Right atrium auricular region (tissue), 2 donors: ENCODE data around the gene PI4K2B. TPM values are rescaled to one million over a fixed set of nuclear protein-coding genes. Genes with fewer than 3 reads are reported as not detected.
"Not testable (repeated sequence)": the region's sequence is repeated elsewhere in the genome, so short reads cannot be mapped to it uniquely, and the experiment has no call there.

ENCODE experiments used
- DNase-seq: peaks from one replicate; pipeline ENCODE4 v3.0.0-alpha.2; 2019; ENCODE audit warnings: low spot score
- H3K27ac ChIP-seq, 2 donors: fragments of 200-600 bp; sonication (generic); 1 replicate in 1 of 2; 2 replicates in 1 of 2; pipeline ENCODE4 v1.5.1; 2016 to 2019
- H3K27me3 ChIP-seq, 2 donors: fragments of 200-600 bp; sonication (generic); one replicate each; pipeline versions ENCODE4 v1.5.1 to v1.6.0; 2017 to 2019
- H3K36me3 ChIP-seq: fragments of 200-600 bp; sonication (generic); one replicate; pipeline ENCODE4 v1.5.1; 2016
- H3K4me1 ChIP-seq, 2 donors: fragments of 200-600 bp; sonication (generic); one replicate each; pipeline versions ENCODE4 v1.5.1 to v1.6.0; 2017 to 2019
- H3K4me3 ChIP-seq, 2 donors: fragments of 200-600 bp; sonication (generic); 1 replicate in 1 of 2; 2 replicates in 1 of 2; pipeline ENCODE4 v1.5.1; 2017 to 2019; ENCODE audit warnings: mild to moderate bottlenecking in 1 of 2, moderate library complexity in 1 of 2
- H3K9me3 ChIP-seq, 2 donors: fragments of 200-600 bp; sonication (generic); one replicate each; pipeline ENCODE4 v1.5.1; 2019
- total RNA-seq, 2 donors: library from RNA; depleted of rRNA; stranded (reverse); fragments of >200 nt; gene quantifications; one replicate each; pipeline ENCODE4 v1.1.0, GENCODE V29; 2016
- TF ChIP-seq, protein P1 (sequence below), 2 donors: fragments of 200-600 bp; sonication (generic); IDR thresholded peaks; one replicate each; pipeline ENCODE4 v1.5.1; 2019; ENCODE audit warnings: antibody characterized with exemption in 2 of 2

PI4K2B gene
- total RNA-seq, 2 donors from 2014 or later = 2.7 to 5.0 TPM

DNA sequence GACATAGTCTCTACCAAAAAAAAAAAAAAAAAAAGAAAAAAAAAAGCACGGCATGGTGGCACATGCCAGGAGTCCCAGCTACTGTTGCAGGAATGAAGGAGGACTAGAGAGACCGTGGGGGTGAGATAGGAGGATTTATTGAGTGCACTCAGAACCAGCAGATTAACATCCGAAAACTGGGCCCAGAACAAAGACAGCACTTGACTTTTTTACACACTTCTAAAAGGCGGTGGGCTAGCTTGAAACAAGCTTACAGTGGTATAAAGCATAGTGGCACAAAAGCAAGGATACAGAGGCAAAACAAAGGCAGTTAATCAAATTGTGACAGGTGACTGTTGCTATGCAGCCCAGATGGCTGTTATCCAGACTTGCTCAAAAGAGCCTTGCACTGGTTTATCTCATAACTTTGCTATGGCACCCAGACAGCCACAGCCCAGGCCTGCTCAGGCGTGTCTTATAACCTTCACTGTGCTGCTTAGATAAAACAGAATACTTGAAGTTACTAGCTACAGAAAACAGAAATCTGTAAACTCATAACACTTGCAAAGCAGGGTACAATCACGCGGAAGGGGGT lies 9.9 kb upstream of the PI4K2B start:
- H3K9me3 ChIP-seq = peaks cover 0 to 38% of the 10 kb centered on the region in 2 donors
- no peaks in the 10 kb centered on the region for H3K27me3 ChIP-seq
- no peak overlapping the region for H3K27ac ChIP-seq
- H3K36me3 ChIP-seq = no peaks in the 10 kb centered on the region
- DNase-seq = no peak
- H3K4me3 ChIP-seq = no peak overlapping the region
- TF ChIP-seq, protein P1, sequence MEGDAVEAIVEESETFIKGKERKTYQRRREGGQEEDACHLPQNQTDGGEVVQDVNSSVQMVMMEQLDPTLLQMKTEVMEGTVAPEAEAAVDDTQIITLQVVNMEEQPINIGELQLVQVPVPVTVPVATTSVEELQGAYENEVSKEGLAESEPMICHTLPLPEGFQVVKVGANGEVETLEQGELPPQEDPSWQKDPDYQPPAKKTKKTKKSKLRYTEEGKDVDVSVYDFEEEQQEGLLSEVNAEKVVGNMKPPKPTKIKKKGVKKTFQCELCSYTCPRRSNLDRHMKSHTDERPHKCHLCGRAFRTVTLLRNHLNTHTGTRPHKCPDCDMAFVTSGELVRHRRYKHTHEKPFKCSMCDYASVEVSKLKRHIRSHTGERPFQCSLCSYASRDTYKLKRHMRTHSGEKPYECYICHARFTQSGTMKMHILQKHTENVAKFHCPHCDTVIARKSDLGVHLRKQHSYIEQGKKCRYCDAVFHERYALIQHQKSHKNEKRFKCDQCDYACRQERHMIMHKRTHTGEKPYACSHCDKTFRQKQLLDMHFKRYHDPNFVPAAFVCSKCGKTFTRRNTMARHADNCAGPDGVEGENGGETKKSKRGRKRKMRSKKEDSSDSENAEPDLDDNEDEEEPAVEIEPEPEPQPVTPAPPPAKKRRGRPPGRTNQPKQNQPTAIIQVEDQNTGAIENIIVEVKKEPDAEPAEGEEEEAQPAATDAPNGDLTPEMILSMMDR (IDR thresholded peaks at IDR 0.05) = no peak
- H3K4me1 ChIP-seq = no peaks in the 10 kb centered on the region

DNA sequence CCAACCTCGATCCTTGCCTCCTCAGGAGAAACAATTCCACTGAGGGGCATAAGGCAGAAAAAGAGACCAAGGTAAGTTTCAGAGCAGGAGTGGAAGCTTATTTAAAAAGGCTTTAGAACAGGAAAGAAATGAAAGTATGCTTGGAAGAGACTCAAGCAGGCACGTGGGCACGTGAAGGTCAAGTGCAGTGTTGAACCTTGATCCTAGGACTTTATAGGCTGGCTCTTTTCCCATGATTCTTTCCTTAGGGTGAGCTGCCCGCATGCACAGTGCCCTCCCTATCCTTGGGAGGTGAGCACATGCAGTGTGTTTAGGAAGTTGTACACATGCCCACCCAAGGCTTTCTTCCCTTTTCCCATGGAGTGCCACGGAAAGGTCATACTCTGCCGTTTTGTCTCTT lies 4.0 kb upstream of the PI4K2B start:
- Histone ChIP-seq H3K36me3 (no peaks in the 10 kb centered on the region), H3K9me3 (peaks cover 0 to 23% of the 10 kb centered on the region in 2 donors), H3K4me1 (no peaks in the 10 kb centered on the region), H3K27me3 (no peaks in the 10 kb centered on the region), H3K27ac (no peak overlapping the region), H3K4me3 (no peak overlapping the region)
- no peak for DNase-seq
- TF ChIP-seq, protein P1 (IDR thresholded peaks at IDR 0.05) = no peak

DNA sequence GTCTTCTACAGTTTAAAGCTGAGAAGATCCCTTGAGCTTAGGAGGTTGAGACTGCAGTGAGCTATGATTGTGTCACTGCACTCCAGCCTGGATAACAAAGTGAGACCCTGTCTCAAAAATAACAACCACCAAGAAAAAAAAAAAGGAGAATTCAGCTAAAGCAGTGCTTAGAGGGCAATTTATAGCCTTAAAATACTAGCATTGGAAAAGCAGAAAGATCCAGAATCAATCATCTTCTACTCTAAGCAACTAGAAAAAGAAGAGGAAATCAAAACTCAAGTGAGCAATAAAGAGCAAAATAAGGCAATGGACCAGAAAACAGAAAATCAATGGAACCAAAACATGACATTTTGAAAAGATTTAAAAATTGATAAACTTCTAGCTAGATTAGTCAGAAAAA lies 639 bp upstream of the PI4K2B start:
- Histone ChIP-seq H3K4me3 (peak overlapping the region; percentile 89 to 98), H3K9me3 (peaks cover 0 to 12% of the 10 kb centered on the region in 2 donors), H3K36me3 (no peaks in the 10 kb centered on the region), H3K27ac (peak overlapping the region; percentile 98 to 99), H3K27me3 (no peaks in the 10 kb centered on the region), H3K4me1 (peaks cover 0 to 15% of the 10 kb centered on the region in 2 donors)
- DNase-seq = no peak
- TF ChIP-seq, protein P1 (IDR thresholded peaks at IDR 0.05) = no peak

DNA sequence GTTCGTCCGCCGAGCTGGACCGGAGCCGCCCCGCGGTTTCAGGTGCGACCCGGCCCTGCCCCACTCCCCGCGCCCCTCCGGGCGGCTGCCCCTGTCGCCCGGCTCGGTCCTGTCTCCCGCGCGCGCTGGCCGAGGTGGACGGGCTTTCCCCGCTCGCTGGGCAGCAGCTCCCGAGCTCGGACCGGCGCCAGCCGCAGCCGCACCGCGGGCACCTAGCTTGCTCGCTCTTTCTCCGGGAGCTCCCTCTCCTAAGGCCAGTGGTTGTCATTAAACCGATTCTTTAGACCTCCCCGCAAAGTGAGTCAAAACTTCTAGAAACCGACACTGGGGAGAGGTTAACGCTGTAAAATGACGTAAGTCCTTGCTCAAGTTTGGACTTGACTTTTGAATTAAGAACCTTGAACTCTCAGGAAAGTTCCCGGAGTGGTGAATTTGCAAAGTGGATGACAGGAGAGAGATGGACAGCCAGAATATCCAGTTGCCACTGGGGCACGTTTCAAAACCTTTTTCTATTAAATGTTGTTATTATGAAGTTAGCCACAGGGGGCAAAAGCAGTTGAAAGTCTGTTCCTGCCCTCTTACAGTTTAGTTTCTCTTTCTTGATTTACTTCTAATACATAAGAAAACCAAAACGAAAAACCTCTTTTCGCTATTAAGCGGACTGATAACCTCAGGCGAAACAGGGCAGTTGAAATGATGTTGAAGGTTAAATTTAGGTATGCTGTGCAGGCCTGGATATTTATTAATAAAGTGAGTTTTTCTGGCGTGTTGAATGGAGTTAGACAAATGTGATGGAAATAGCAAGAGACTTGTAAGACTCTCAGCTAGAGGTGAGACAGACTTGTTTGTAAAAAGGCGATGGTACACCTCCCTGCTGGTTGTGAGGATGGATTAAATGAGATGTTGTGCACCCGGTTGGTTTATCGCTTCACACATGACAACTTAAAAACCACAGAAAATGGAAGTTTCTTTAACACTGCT lies 847 bp downstream of the PI4K2B start:
- peak overlapping the region; percentile 89 to 98 for H3K4me3 ChIP-seq
- TF ChIP-seq, protein P1 (IDR thresholded peaks at IDR 0.05) = peak in 1 of 2 donors; percentile 63
- peaks cover 0 to 15% of the 10 kb centered on the region in 2 donors for H3K4me1 ChIP-seq
- no peaks in the 10 kb centered on the region for H3K27me3 ChIP-seq
- peak overlapping the region; percentile 98 to 99 for H3K27ac ChIP-seq
- DNase-seq = peak; percentile 60
- H3K36me3 ChIP-seq = no peaks in the 10 kb centered on the region
- peaks cover 0 to 9% of the 10 kb centered on the region in 2 donors for H3K9me3 ChIP-seq

DNA sequence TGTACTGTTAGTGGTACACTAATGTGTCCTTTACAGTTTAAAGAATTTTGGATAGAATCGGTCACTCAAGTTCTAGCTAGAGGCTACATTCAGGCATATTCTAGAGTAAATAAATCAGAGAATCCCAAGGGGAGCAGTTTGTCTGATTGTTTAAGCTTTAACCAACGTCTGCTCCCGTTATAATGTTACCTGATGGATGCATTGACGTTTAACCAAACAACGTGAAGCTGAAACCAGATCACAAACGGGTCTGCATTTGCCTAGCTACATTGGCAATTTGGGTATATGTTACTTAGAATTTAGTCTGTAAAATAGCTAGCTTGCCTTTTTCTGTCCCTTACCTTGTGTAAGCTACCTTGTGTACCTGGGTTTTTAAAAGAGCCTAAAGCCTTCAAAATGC lies 1.6 kb downstream of the PI4K2B start:
- peak overlapping the region; percentile 98 to 99 for H3K27ac ChIP-seq
- no peaks in the 10 kb centered on the region for H3K36me3 ChIP-seq

DNA sequence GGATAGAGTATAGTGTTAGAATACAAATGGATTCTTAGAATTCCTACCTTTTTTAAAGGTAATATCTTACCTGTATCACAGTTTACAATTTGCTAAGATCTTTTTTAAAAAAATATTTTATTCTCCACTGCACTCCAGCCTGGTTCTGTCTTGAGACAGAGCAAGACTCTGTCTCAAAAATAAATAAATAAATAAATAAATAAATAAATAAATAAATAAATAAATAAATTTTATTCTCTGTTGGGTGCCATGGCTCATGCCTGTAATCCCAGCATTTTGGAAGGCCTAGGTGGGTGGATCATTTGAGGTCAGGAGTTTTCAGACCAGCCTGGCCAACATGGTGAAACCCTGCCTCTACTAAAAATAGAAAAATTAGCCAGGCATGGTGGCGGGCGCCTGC lies 2.2 kb downstream of the PI4K2B start:
- peaks cover 0 to 15% of the 10 kb centered on the region in 2 donors for H3K4me1 ChIP-seq
- not testable (repeated sequence) for DNase-seq, H3K36me3 ChIP-seq, H3K27ac ChIP-seq, H3K4me3 ChIP-seq, H3K9me3 ChIP-seq, H3K27me3 ChIP-seq

More for the DNA sequence above, 1.6 kb downstream of the PI4K2B start:
- Histone ChIP-seq H3K4me3 (peak overlapping the region; percentile 89 to 98), H3K4me1 (peaks cover 0 to 15% of the 10 kb centered on the region in 2 donors), H3K27me3 (no peaks in the 10 kb centered on the region), H3K9me3 (peaks cover 0 to 9% of the 10 kb centered on the region in 2 donors)
- TF ChIP-seq, protein P1 (IDR thresholded peaks at IDR 0.05) = no peak
- no peak for DNase-seq
